SK-N-SH treated with all-trans-retinoic acid at 6 μM for 48 hours (cell line): Measurements from ENCODE around the gene USP24.

Experiments used
- ARNTL ChIP-seq: fragments of 450-650 bp; formaldehyde crosslinking; IDR thresholded peaks from 2 replicates; pipeline ENCODE4 v1.5.0; 2020; ENCODE audit warnings: low read depth, mild to moderate bottlenecking, moderate library complexity, borderline replicate concordance
- CREB5 ChIP-seq: fragments of 250-450 bp; sonication (Bioruptor Pico); IDR thresholded peaks from 2 replicates; pipeline ENCODE4 v1.5.1; 2020; ENCODE audit warnings: low read depth, mild to moderate bottlenecking, moderate library complexity
- CSRNP3 ChIP-seq: fragments of 250-450 bp; sonication (Bioruptor Pico); IDR thresholded peaks from 2 replicates; pipeline ENCODE4 v1.5.1; 2021; ENCODE audit warnings: mild to moderate bottlenecking, moderate library complexity
- RARB ChIP-seq: fragments of 250-450 bp; sonication (Bioruptor Pico); IDR thresholded peaks from 2 replicates; pipeline ENCODE4 v1.8.0; 2021; ENCODE audit warnings: mild to moderate bottlenecking, moderate library complexity
- ZFP3 ChIP-seq: fragments of 250-450 bp; sonication (Bioruptor Pico); IDR thresholded peaks from 2 replicates; pipeline ENCODE4 v1.5.0; 2020; ENCODE audit warnings: mild to moderate bottlenecking, moderate library complexity
- ZNF70 ChIP-seq: fragments of 450-650 bp; formaldehyde crosslinking; IDR thresholded peaks from 2 replicates; pipeline ENCODE4 v1.5.0; 2020; ENCODE audit warnings: mild to moderate bottlenecking, moderate library complexity
- ZNF8 ChIP-seq: fragments of 450-650 bp; formaldehyde crosslinking; IDR thresholded peaks from 2 replicates; pipeline ENCODE4 v1.5.0; 2020; ENCODE audit warnings: mild to moderate bottlenecking, moderate library complexity
- TF ChIP-seq, protein P1 (sequence below): fragments of 250-450 bp; sonication (Bioruptor Pico); IDR thresholded peaks from 2 replicates; pipeline ENCODE4 v1.8.0; 2020; ENCODE audit warnings: mild to moderate bottlenecking, moderate library complexity, borderline replicate concordance
- TF ChIP-seq, protein P2 (sequence below): fragments of 250-450 bp; sonication (Bioruptor Pico); IDR thresholded peaks from 2 replicates; pipeline ENCODE4 v1.8.0; 2021; ENCODE audit warnings: low read depth, mild to moderate bottlenecking, moderate library complexity, borderline replicate concordance

GRCh38 chr1:55087439-55087838, 127.7 kb downstream of the USP24 start:
- TF ChIP-seq ZFP3 (CRISPR knock-in tag) (no peak), CSRNP3 (CRISPR knock-in tag) (no peak), CREB5 (CRISPR knock-in tag) (no peak), ARNTL (CRISPR knock-in tag) (no peak), ZNF8 (CRISPR knock-in tag) (no peak), RARB (CRISPR knock-in tag) (no peak), ZNF70 (CRISPR knock-in tag) (no peak)
- TF ChIP-seq, protein P1, sequence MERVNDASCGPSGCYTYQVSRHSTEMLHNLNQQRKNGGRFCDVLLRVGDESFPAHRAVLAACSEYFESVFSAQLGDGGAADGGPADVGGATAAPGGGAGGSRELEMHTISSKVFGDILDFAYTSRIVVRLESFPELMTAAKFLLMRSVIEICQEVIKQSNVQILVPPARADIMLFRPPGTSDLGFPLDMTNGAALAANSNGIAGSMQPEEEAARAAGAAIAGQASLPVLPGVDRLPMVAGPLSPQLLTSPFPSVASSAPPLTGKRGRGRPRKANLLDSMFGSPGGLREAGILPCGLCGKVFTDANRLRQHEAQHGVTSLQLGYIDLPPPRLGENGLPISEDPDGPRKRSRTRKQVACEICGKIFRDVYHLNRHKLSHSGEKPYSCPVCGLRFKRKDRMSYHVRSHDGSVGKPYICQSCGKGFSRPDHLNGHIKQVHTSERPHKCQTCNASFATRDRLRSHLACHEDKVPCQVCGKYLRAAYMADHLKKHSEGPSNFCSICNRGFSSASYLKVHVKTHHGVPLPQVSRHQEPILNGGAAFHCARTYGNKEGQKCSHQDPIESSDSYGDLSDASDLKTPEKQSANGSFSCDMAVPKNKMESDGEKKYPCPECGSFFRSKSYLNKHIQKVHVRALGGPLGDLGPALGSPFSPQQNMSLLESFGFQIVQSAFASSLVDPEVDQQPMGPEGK (CRISPR knock-in tag): no peak
- TF ChIP-seq, protein P2, sequence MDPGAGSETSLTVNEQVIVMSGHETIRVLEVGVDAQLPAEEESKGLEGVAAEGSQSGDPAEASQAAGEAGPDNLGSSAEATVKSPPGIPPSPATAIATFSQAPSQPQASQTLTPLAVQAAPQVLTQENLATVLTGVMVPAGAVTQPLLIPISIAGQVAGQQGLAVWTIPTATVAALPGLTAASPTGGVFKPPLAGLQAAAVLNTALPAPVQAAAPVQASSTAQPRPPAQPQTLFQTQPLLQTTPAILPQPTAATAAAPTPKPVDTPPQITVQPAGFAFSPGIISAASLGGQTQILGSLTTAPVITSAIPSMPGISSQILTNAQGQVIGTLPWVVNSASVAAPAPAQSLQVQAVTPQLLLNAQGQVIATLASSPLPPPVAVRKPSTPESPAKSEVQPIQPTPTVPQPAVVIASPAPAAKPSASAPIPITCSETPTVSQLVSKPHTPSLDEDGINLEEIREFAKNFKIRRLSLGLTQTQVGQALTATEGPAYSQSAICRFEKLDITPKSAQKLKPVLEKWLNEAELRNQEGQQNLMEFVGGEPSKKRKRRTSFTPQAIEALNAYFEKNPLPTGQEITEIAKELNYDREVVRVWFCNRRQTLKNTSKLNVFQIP: no peak
